HEK293 (cell line): ENCODE results near the gene TRIM50.
A peak's percentile ranks its signal among the peaks of the same experiment; 100 is the strongest.

Experiments
- GLI4 ChIP-seq: fragments of 450-650 bp; formaldehyde crosslinking; IDR thresholded peaks from 2 replicates; pipeline ENCODE4 v1.5.1; 2016; ENCODE audit warnings: missing biosample characterization, missing genetic modification characterization
- IKZF3 ChIP-seq: fragments of 450-650 bp; IDR thresholded peaks from 2 replicates; pipeline ENCODE4 v1.5.0; 2018; ENCODE audit warnings: missing biosample characterization, mild to moderate bottlenecking, missing genetic modification characterization, moderate library complexity
- KLF10 ChIP-seq: fragments of 450-650 bp; IDR thresholded peaks from 2 replicates; pipeline ENCODE4 v1.5.1; 2018; ENCODE audit warnings: missing biosample characterization, mild to moderate bottlenecking, missing genetic modification characterization
- PRDM10 ChIP-seq: fragments of 450-650 bp; formaldehyde crosslinking; IDR thresholded peaks from 2 replicates; pipeline ENCODE4 v1.5.1; 2016; ENCODE audit warnings: missing biosample characterization, missing genetic modification characterization
- SALL2 ChIP-seq: fragments of 450-650 bp; formaldehyde crosslinking; IDR thresholded peaks from 2 replicates; pipeline ENCODE4 v1.5.0; 2017; ENCODE audit warnings: missing biosample characterization, mild to moderate bottlenecking, missing genetic modification characterization, borderline replicate concordance
- SCRT1 ChIP-seq: fragments of 450-650 bp; formaldehyde crosslinking; IDR thresholded peaks from 2 replicates; pipeline ENCODE4 v1.5.1; 2016; ENCODE audit warnings: missing biosample characterization, missing genetic modification characterization, borderline replicate concordance
- ZBTB11 ChIP-seq: fragments of 450-650 bp; formaldehyde crosslinking; conservative IDR thresholded peaks from 2 replicates; pipeline ENCODE4 v1.5.1; 2016; ENCODE audit warnings: low read depth, missing biosample characterization, missing genetic modification characterization
- ZBTB44 ChIP-seq: fragments of 450-650 bp; IDR thresholded peaks from 2 replicates; pipeline ENCODE4 v1.5.1; 2018; ENCODE audit warnings: missing biosample characterization, mild to moderate bottlenecking, missing genetic modification characterization
- ZFP41 ChIP-seq: fragments of 450-650 bp; formaldehyde crosslinking; IDR thresholded peaks from 2 replicates; pipeline ENCODE4 v1.5.1; 2016; ENCODE audit warnings: missing biosample characterization, missing genetic modification characterization, borderline replicate concordance
- ZFP69B ChIP-seq: fragments of 450-650 bp; formaldehyde crosslinking; IDR thresholded peaks from 2 replicates; pipeline ENCODE4 v1.5.1; 2016; ENCODE audit warnings: missing biosample characterization, missing genetic modification characterization
- ZNF146 ChIP-seq: fragments of 450-650 bp; formaldehyde crosslinking; IDR thresholded peaks from 2 replicates; pipeline ENCODE4 v1.5.1; 2016; ENCODE audit warnings: missing biosample characterization, missing genetic modification characterization
- ZNF155 ChIP-seq: fragments of 450-650 bp; formaldehyde crosslinking; IDR thresholded peaks from 2 replicates; pipeline ENCODE4 v1.5.1; 2016; ENCODE audit warnings: missing biosample characterization, missing genetic modification characterization
- ZNF202 ChIP-seq: fragments of 450-650 bp; formaldehyde crosslinking; IDR thresholded peaks from 2 replicates; pipeline ENCODE4 v1.5.1; 2016; ENCODE audit warnings: missing biosample characterization, missing genetic modification characterization, borderline replicate concordance
- ZNF223 ChIP-seq: fragments of 450-650 bp; formaldehyde crosslinking; IDR thresholded peaks from 2 replicates; pipeline ENCODE4 v1.5.1; 2016; ENCODE audit warnings: missing biosample characterization, missing genetic modification characterization
- ZNF248 ChIP-seq: fragments of 450-650 bp; formaldehyde crosslinking; IDR thresholded peaks from 2 replicates; pipeline ENCODE4 v1.5.1; 2017; ENCODE audit warnings: missing biosample characterization, missing genetic modification characterization
- ZNF350 ChIP-seq: fragments of 450-650 bp; formaldehyde crosslinking; IDR thresholded peaks from 2 replicates; pipeline ENCODE4 v1.5.0; 2017; ENCODE audit warnings: missing biosample characterization, mild to moderate bottlenecking, missing genetic modification characterization
- ZNF354C ChIP-seq: fragments of 450-650 bp; formaldehyde crosslinking; IDR thresholded peaks from 2 replicates; pipeline ENCODE4 v1.5.1; 2016; ENCODE audit warnings: missing biosample characterization, missing genetic modification characterization, low read depth, borderline replicate concordance
- ZNF488 ChIP-seq: fragments of 450-650 bp; formaldehyde crosslinking; IDR thresholded peaks from 2 replicates; pipeline ENCODE4 v1.5.1; 2016; ENCODE audit warnings: missing biosample characterization, missing genetic modification characterization
- ZNF514 ChIP-seq: fragments of 450-650 bp; formaldehyde crosslinking; IDR thresholded peaks from 2 replicates; pipeline ENCODE4 v1.5.1; 2016; ENCODE audit warnings: missing biosample characterization, missing genetic modification characterization
- ZNF529 ChIP-seq: fragments of 450-650 bp; formaldehyde crosslinking; IDR thresholded peaks from 2 replicates; pipeline ENCODE4 v1.5.1; 2017; ENCODE audit warnings: missing genetic modification characterization, missing biosample characterization; ENCODE audit not compliant: insufficient replicate concordance
- ZNF585B ChIP-seq: fragments of 450-650 bp; formaldehyde crosslinking; IDR thresholded peaks from 2 replicates; pipeline ENCODE4 v1.5.1; 2016; ENCODE audit warnings: missing biosample characterization, missing genetic modification characterization
- ZNF626 ChIP-seq: fragments of 450-650 bp; sonication (Bioruptor Pico); formaldehyde crosslinking; IDR thresholded peaks from 2 replicates; pipeline ENCODE4 v1.5.1; 2018; ENCODE audit warnings: missing biosample characterization, missing genetic modification characterization, inconsistent platforms
- ZNF639 ChIP-seq: fragments of 450-650 bp; formaldehyde crosslinking; IDR thresholded peaks from 2 replicates; pipeline ENCODE4 v1.5.1; 2016; ENCODE audit warnings: missing biosample characterization, missing genetic modification characterization
- ZNF677 ChIP-seq: fragments of 450-650 bp; IDR thresholded peaks from 2 replicates; pipeline ENCODE4 v1.5.0; 2018; ENCODE audit warnings: missing biosample characterization, mild to moderate bottlenecking, missing genetic modification characterization, moderate library complexity
- ZNF768 ChIP-seq: fragments of 450-650 bp; formaldehyde crosslinking; IDR thresholded peaks from 2 replicates; pipeline ENCODE4 v1.5.1; 2018; ENCODE audit warnings: missing biosample characterization, mild to moderate bottlenecking, missing genetic modification characterization
- ZNF776 ChIP-seq: fragments of 450-650 bp; formaldehyde crosslinking; IDR thresholded peaks from 2 replicates; pipeline ENCODE4 v1.5.0; 2017; ENCODE audit warnings: missing biosample characterization, missing genetic modification characterization, borderline replicate concordance
- ZNF830 ChIP-seq: fragments of 450-650 bp; IDR thresholded peaks from 2 replicates; pipeline ENCODE4 v1.5.0; 2018; ENCODE audit warnings: missing biosample characterization, missing genetic modification characterization, low read depth, mild to moderate bottlenecking, moderate library complexity
- ZXDB ChIP-seq: fragments of 450-650 bp; formaldehyde crosslinking; IDR thresholded peaks from 2 replicates; pipeline ENCODE4 v1.5.1; 2016; ENCODE audit warnings: missing biosample characterization, missing genetic modification characterization
- TF ChIP-seq, protein P1 (sequence below): fragments of 450-650 bp; formaldehyde crosslinking; IDR thresholded peaks from 2 replicates; pipeline ENCODE4 v1.5.1; 2016; ENCODE audit warnings: missing biosample characterization, missing genetic modification characterization

The TRIM50 gene

GRCh38 chr7:73308665-73309214 lies 19.1 kb downstream of the TRIM50 start, which contains the start of gene NSUN5 (continued):
- no peak for TF ChIP-seq IKZF3 (tag by site-specific recombination)
- TF ChIP-seq ZNF768, result no peak
- no peak for TF ChIP-seq ZNF202 (tag by site-specific recombination)
- TF ChIP-seq KLF10, result no peak
- TF ChIP-seq ZNF830 (tag by site-specific recombination), result no peak
- no peak for TF ChIP-seq ZNF514 (tag by site-specific recombination)
- no peak for TF ChIP-seq SALL2
- TF ChIP-seq GLI4 (tag by site-specific recombination), result no peak
- no peak for TF ChIP-seq PRDM10 (tag by site-specific recombination)
- no peak for TF ChIP-seq ZNF776 (tag by site-specific recombination)
- TF ChIP-seq ZFP69B (tag by site-specific recombination), result no peak
- TF ChIP-seq ZNF223 (tag by site-specific recombination), result no peak
- TF ChIP-seq ZNF354C (tag by site-specific recombination), result no peak
- no peak for TF ChIP-seq ZNF488
- TF ChIP-seq ZBTB11 (tag by site-specific recombination), result peak; percentile 83
- TF ChIP-seq ZXDB (tag by site-specific recombination), result no peak
- TF ChIP-seq ZNF529 (tag by site-specific recombination), result no peak
- TF ChIP-seq ZBTB44 (tag by site-specific recombination), result no peak
- no peak for TF ChIP-seq ZNF639 (tag by site-specific recombination)
- TF ChIP-seq ZFP41 (tag by site-specific recombination), result no peak
- no peak for TF ChIP-seq ZNF677 (tag by site-specific recombination)
- TF ChIP-seq ZNF626 (tag by site-specific recombination), result no peak
- TF ChIP-seq SCRT1 (tag by site-specific recombination), result no peak
- TF ChIP-seq ZNF146, result no peak
- TF ChIP-seq ZNF155 (tag by site-specific recombination), result no peak
- no peak for TF ChIP-seq ZNF248
- no peak for TF ChIP-seq ZNF585B (tag by site-specific recombination)
- TF ChIP-seq, protein P1, sequence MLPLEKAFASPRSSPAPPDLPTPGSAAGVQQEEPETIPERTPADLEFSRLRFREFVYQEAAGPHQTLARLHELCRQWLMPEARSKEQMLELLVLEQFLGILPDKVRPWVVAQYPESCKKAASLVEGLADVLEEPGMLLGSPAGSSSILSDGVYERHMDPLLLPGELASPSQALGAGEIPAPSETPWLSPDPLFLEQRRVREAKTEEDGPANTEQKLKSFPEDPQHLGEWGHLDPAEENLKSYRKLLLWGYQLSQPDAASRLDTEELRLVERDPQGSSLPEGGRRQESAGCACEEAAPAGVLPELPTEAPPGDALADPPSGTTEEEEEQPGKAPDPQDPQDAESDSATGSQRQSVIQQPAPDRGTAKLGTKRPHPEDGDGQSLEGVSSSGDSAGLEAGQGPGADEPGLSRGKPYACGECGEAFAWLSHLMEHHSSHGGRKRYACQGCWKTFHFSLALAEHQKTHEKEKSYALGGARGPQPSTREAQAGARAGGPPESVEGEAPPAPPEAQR, result no peak
- no peak for TF ChIP-seq ZNF350
